Measurements from ENCODE around the gene MRPL12.
"Not testable (repeated sequence)": the region's sequence is repeated elsewhere in the genome, so short reads cannot be mapped to it uniquely, and the experiment has no call there.

Gene MRPL12

GRCh38 chr17:81702934-81703746 is at the start of gene MRPL12:
Gene MRPL12 (plus strand): TSS chr17:81703367. CDS start chr17:81703502, 135 bp downstream.
- DNase-seq (ENCODE audit: low read depth in 2 of 2) = peak; percentile 78 to 84

GRCh38 chr17:81655378-81656117 is 47.6 kb upstream of the MRPL12 start:
- no peak for DNase-seq (ENCODE audit: low read depth in 2 of 2)

GRCh38 chr17:81656118-81656743 is 46.9 kb upstream of the MRPL12 start, which contains the start of gene PDE6G:
Gene PDE6G (minus strand): TSS chr17:81656542. CDS start chr17:81653305, 3,237 bp downstream.
- DNase-seq (ENCODE audit: low read depth in 2 of 2) = no peak

- DNase-seq (ENCODE audit: low read depth in 2 of 2) = no peak
Measured at GRCh38 chr17:81656835-81657234, 46.3 kb upstream of the MRPL12 start.

- DNase-seq (ENCODE audit: low read depth in 2 of 2) = no peak
Measured at GRCh38 chr17:81659038-81659437, 44.1 kb upstream of the MRPL12 start.

GRCh38 chr17:81660441-81660840 is 42.7 kb upstream of the MRPL12 start:
- DNase-seq (ENCODE audit: low read depth in 2 of 2) = no peak

- DNase-seq (ENCODE audit: low read depth in 2 of 2) = no peak
Measured at GRCh38 chr17:81662002-81662401, 41.2 kb upstream of the MRPL12 start.

GRCh38 chr17:81664051-81664470 is 39.1 kb upstream of the MRPL12 start:
- DNase-seq (ENCODE audit: low read depth in 2 of 2) = no peak

- DNase-seq (ENCODE audit: low read depth in 2 of 2) = peak; percentile 43 to 64
Measured at GRCh38 chr17:81665205-81666091, 37.7 kb upstream of the MRPL12 start.

GRCh38 chr17:81666092-81666341 is 37.1 kb upstream of the MRPL12 start:
- DNase-seq (ENCODE audit: low read depth in 2 of 2) = no peak

GRCh38 chr17:81666342-81667191 is 36.6 kb upstream of the MRPL12 start, which contains the start of the genes CCDC137 and OXLD1:
Gene CCDC137 (plus strand): TSS chr17:81666737. CDS start chr17:81666767, 30 bp downstream.
Gene OXLD1 (minus strand): TSS chr17:81666605. CDS start chr17:81666577, 28 bp downstream.
- DNase-seq (ENCODE audit: low read depth in 2 of 2) = peak; percentile 87 to 92

GRCh38 chr17:81667754-81668153 is 35.4 kb upstream of the MRPL12 start:
- no peak for DNase-seq (ENCODE audit: low read depth in 2 of 2)

GRCh38 chr17:81672504-81672903 is 30.7 kb upstream of the MRPL12 start:
- DNase-seq (ENCODE audit: low read depth in 2 of 2) = no peak

- DNase-seq (ENCODE audit: low read depth in 2 of 2) = no peak
Measured at GRCh38 chr17:81672954-81673353, 30.2 kb upstream of the MRPL12 start.

- no peak for DNase-seq (ENCODE audit: low read depth in 2 of 2)
Measured at GRCh38 chr17:81673561-81674258, 29.5 kb upstream of the MRPL12 start.

- DNase-seq (ENCODE audit: low read depth in 2 of 2) = not testable (repeated sequence)
Measured at GRCh38 chr17:81675515-81676221, 27.5 kb upstream of the MRPL12 start.

GRCh38 chr17:81676906-81677305 is 26.3 kb upstream of the MRPL12 start:
- no peak for DNase-seq (ENCODE audit: low read depth in 2 of 2)

GRCh38 chr17:81680150-81680549 is 23.0 kb upstream of the MRPL12 start:
- DNase-seq (ENCODE audit: low read depth in 2 of 2) = no peak

GRCh38 chr17:81681672-81682071 is 21.5 kb upstream of the MRPL12 start:
- no peak for DNase-seq (ENCODE audit: low read depth in 2 of 2)

Data from stimulated activated CD4-positive, alpha-beta T cell treated with anti-CD3 and anti-CD28 coated beads, Interleukin-12 subunit alpha, Interleukin-12 subunit beta, amount 100 ng/mL, for 24 hours (primary cell).